K562 (cell line): ENCODE data around the gene SLC13A4. TPM values are rescaled to one million over a fixed set of nuclear protein-coding genes. Genes with fewer than 3 reads are reported as not detected.

Experiments
- AFF1 ChIP-seq, 2 experiments: fragments of 450-650 bp; IDR thresholded peaks; 2 replicates each; pipeline ENCODE4 v1.6.1; 2018; ENCODE audit warnings: mild to moderate bottlenecking in 2 of 2, low read depth in 1 of 2; ENCODE audit not compliant: partially characterized antibody in 2 of 2
- BRCA1 ChIP-seq, 2 experiments: fragments of 450-650 bp in 1 of 2; sonication (generic) in 1 of 2; formaldehyde crosslinking in 1 of 2; IDR thresholded peaks; 2 replicates each; pipeline versions ENCODE4 v1.5.0 to v1.6.1; 2017 to 2020; ENCODE audit warnings: mild to moderate bottlenecking in 1 of 2, missing genetic modification reagents in 1 of 2
- C11orf30 ChIP-seq: fragments of 450-650 bp; IDR thresholded peaks from 2 replicates; pipeline ENCODE4 v1.6.1; 2016; ENCODE audit warnings: low read depth, mild to moderate bottlenecking
- CHD2 ChIP-seq: IDR thresholded peaks from 2 replicates; pipeline ENCODE4 v1.6.1; 2011; ENCODE audit warnings: low read depth, low read length
- EHMT2 ChIP-seq: fragments of 450-650 bp; IDR thresholded peaks from 2 replicates; pipeline ENCODE4 v1.6.1; 2018; ENCODE audit warnings: antibody characterized with exemption
- FOXM1 ChIP-seq, 2 experiments: fragments of 450-650 bp in 1 of 2; sonication (generic) in 1 of 2; formaldehyde crosslinking in 1 of 2; IDR thresholded peaks; 2 replicates each; pipeline versions ENCODE4 v1.6.1 to v1.9.0; 2017 to 2022; ENCODE audit warnings: low read depth in 2 of 2, mild to moderate bottlenecking in 2 of 2, missing genetic modification reagents in 1 of 2, moderate library complexity in 1 of 2
- GATAD2B ChIP-seq: fragments of 450-650 bp; IDR thresholded peaks from 2 replicates; pipeline ENCODE4 v1.6.1; 2017; ENCODE audit warnings: mild to moderate bottlenecking, borderline replicate concordance
- HMG20B ChIP-seq: fragments of 250-450 bp; sonication (Bioruptor Pico); IDR thresholded peaks from 2 replicates; pipeline ENCODE4 v1.5.0; 2021; ENCODE audit warnings: mild to moderate bottlenecking
- NCOR1 ChIP-seq: fragments of 450-650 bp; IDR thresholded peaks from 2 replicates; pipeline ENCODE4 v1.6.1; 2016; ENCODE audit warnings: mild to moderate bottlenecking, moderate library complexity
- PHF20 ChIP-seq: fragments of 450-650 bp; IDR thresholded peaks from 2 replicates; pipeline ENCODE4 v1.6.1; 2018; ENCODE audit not compliant: partially characterized antibody
- RAD21 ChIP-seq, 2 experiments: fragments of 250-450 bp in 1 of 2; fragments of 450-650 bp in 1 of 2; sonication (Bioruptor Pico) in 1 of 2; formaldehyde crosslinking in 1 of 2; IDR thresholded peaks in 1 of 2; conservative IDR thresholded peaks in 1 of 2; 2 replicates each; pipeline versions ENCODE4 v1.4.0 to v1.8.0; 2020 to 2022; ENCODE audit warnings: mild to moderate bottlenecking in 2 of 2, moderate library complexity in 1 of 2
- SPI1 ChIP-seq: IDR thresholded peaks from 2 replicates; pipeline ENCODE4 v1.6.1; 2011; ENCODE audit warnings: low read depth, low read length, control low read depth, borderline replicate concordance
- SREBF1 ChIP-seq: fragments of 150-350 bp; IDR thresholded peaks from 2 replicates; pipeline ENCODE4 v1.6.1; 2014; ENCODE audit warnings: antibody characterized with exemption, low read depth, low read length, borderline replicate concordance
- TCFL5 ChIP-seq: fragments of 250-450 bp; sonication (Bioruptor Pico); conservative IDR thresholded peaks from 2 replicates; pipeline ENCODE4 v1.6.1; 2021; ENCODE audit warnings: mild to moderate bottlenecking, moderate library complexity, matching md5 sums
- TEAD4 ChIP-seq, 2 experiments: sonication (generic) in 1 of 2; formaldehyde crosslinking in 1 of 2; IDR thresholded peaks; 2 replicates each; pipeline versions ENCODE4 v1.6.1 to v1.8.0; 2012 to 2022; ENCODE audit warnings: borderline replicate concordance in 1 of 2, inconsistent platforms in 1 of 2, low read length in 1 of 2, mild to moderate bottlenecking in 1 of 2, missing genetic modification reagents in 1 of 2
- ZBTB43 ChIP-seq: sonication (generic); formaldehyde crosslinking; IDR thresholded peaks from 2 replicates; pipeline ENCODE4 v1.8.0; 2023; ENCODE audit warnings: mild to moderate bottlenecking, missing genetic modification reagents
- ZNF311 ChIP-seq: fragments of 250-450 bp; sonication (Bioruptor Pico); IDR thresholded peaks from 2 replicates; pipeline ENCODE4 v1.4.0; 2020; ENCODE audit warnings: mild to moderate bottlenecking, moderate library complexity
- ZNF507 ChIP-seq: conservative IDR thresholded peaks from 2 replicates; pipeline ENCODE4 v1.6.1; 2017; ENCODE audit warnings: missing genetic modification characterization, missing compliant biosample characterization
- polyA plus RNA-seq, 8 experiments: library from polyadenylated mRNA; depleted of rRNA in 4 of 8; stranded (reverse) in 5 of 8; unstranded in 3 of 8; fragments of >200 nt; fragmentation: Nextera tagmentation in 2 of 8; fragmentation: Illumina TruSeq in 1 of 8; extraction: Ambion mirVana in 2 of 8; extraction: Trizol in 1 of 8; gene quantifications; 2 replicates each; pipeline versions ENCODE4 v1.2.1 to v1.2.3, GENCODE V29; 2011 to 2014; ENCODE audit warnings: inconsistent platforms in 1 of 8, missing spikeins in 1 of 8
- total RNA-seq, 7 experiments: library from RNA; depleted of rRNA in 6 of 7; stranded (reverse); fragments of >200 nt in 6 of 7; fragmentation: Illumina TruSeq in 2 of 7; extraction: Trizol in 2 of 7; gene quantifications; 2 replicates each; pipeline versions ENCODE4 v1.2.1 to v1.2.3, GENCODE V29; 2011 to 2021; ENCODE audit warnings: low replicate concordance in 1 of 7
- TF ChIP-seq, protein P1 (sequence below): sonication (generic); formaldehyde crosslinking; IDR thresholded peaks from 2 replicates; pipeline ENCODE4 v1.8.1; 2023; ENCODE audit warnings: mild to moderate bottlenecking, missing genetic modification reagents, moderate library complexity

SLC13A4 gene
- total and polyA plus RNA-seq, 9 of the 15 experiments (the other 6 are each of a cell fraction or from before 2014, with no cell fraction given), result 0.11 to 1.0 (median 0.36) TPM

GRCh38 chr7:135662373-135663114, 65.4 kb downstream of the SLC13A4 start, which contains the start of gene STMP1 (continued):
- peak in 1 of 2 experiments; percentile 66 for TF ChIP-seq AFF1 (IDR thresholded peaks at IDR 0.05; ENCODE audit: low read depth in 1 of 2, partially characterized antibody in 2 of 2)
- peak; percentile 31; the same call in 1 of the 2 replicates for TF ChIP-seq NCOR1
- peak; percentile 96 for TF ChIP-seq PHF20
- TF ChIP-seq C11orf30, result peak; percentile 78
- 0 out of 2 replicates have a peak, but pooled peaks have one; percentile 19 for TF ChIP-seq CHD2
- no peak for TF ChIP-seq TCFL5 (CRISPR knock-in tag)
- TF ChIP-seq BRCA1 (IDR thresholded peaks at IDR 0.05), result no peak
- TF ChIP-seq BRCA1 (CRISPR knock-in tag; IDR thresholded peaks at IDR 0.05), result no peak; the same call in none of the 2 replicates
- TF ChIP-seq EHMT2, result no peak
- TF ChIP-seq TEAD4 (IDR thresholded peaks at IDR 0.05; ENCODE audit: low read length), result no peak
- TF ChIP-seq TEAD4 (CRISPR knock-in tag; IDR thresholded peaks at IDR 0.05; ENCODE audit: borderline replicate concordance), result no peak; the same call in 1 of the 2 replicates
- no peak for TF ChIP-seq ZNF311 (CRISPR knock-in tag)
- peak; percentile 20; the same call in 1 of the 2 replicates for TF ChIP-seq SPI1
- TF ChIP-seq SREBF1, result peak; percentile 88; the same call in 1 of the 2 replicates
- 0 out of 2 replicates have a peak, but pooled peaks have one; percentile 50 for TF ChIP-seq HMG20B (CRISPR knock-in tag)
- no peak for TF ChIP-seq FOXM1 (IDR thresholded peaks at IDR 0.05; ENCODE audit: low read depth)
- TF ChIP-seq FOXM1 (CRISPR knock-in tag; IDR thresholded peaks at IDR 0.05; ENCODE audit: low read depth), result peak; percentile 80
- TF ChIP-seq ZBTB43 (CRISPR knock-in tag), result peak; percentile 96
- peak; percentile 56 to 64 for TF ChIP-seq RAD21 (CRISPR knock-in tag; conservative IDR thresholded peaks at IDR 0.05 in 1 of 2, IDR thresholded peaks at IDR 0.05 in 1 of 2)
- no peak for TF ChIP-seq ZNF507 (tag)
- TF ChIP-seq GATAD2B, result peak; percentile 93; the same call in 1 of the 2 replicates
- TF ChIP-seq, protein P1, sequence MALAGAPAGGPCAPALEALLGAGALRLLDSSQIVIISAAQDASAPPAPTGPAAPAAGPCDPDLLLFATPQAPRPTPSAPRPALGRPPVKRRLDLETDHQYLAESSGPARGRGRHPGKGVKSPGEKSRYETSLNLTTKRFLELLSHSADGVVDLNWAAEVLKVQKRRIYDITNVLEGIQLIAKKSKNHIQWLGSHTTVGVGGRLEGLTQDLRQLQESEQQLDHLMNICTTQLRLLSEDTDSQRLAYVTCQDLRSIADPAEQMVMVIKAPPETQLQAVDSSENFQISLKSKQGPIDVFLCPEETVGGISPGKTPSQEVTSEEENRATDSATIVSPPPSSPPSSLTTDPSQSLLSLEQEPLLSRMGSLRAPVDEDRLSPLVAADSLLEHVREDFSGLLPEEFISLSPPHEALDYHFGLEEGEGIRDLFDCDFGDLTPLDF (CRISPR knock-in tag), result peak; percentile 75; the same call in 1 of the 2 replicates
